ENCODE results near the gene CD109.

Gene CD109

DNA sequence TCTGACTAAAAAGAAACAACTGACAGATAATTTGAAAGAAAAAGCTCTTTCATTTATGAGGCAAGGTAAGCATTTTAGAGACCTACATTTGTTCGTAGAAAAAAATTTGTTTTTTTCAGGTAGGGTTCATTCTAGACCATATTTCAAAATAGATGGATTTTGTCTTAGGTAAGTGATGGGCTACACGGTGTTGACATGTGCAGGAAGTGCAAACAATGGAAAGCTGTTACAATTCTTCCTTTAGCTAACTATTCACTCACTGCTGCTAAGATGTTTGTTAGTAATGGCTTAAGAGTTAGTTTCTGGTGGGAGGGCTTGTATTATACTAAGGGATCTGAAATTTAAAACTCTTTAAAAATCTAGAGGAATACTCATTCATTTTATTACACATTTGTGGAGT lies 96.7 kb downstream of the CD109 start:
- TF ChIP-seq, protein P1, sequence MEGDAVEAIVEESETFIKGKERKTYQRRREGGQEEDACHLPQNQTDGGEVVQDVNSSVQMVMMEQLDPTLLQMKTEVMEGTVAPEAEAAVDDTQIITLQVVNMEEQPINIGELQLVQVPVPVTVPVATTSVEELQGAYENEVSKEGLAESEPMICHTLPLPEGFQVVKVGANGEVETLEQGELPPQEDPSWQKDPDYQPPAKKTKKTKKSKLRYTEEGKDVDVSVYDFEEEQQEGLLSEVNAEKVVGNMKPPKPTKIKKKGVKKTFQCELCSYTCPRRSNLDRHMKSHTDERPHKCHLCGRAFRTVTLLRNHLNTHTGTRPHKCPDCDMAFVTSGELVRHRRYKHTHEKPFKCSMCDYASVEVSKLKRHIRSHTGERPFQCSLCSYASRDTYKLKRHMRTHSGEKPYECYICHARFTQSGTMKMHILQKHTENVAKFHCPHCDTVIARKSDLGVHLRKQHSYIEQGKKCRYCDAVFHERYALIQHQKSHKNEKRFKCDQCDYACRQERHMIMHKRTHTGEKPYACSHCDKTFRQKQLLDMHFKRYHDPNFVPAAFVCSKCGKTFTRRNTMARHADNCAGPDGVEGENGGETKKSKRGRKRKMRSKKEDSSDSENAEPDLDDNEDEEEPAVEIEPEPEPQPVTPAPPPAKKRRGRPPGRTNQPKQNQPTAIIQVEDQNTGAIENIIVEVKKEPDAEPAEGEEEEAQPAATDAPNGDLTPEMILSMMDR (IDR thresholded peaks at IDR 0.05; ENCODE audit: borderline replicate concordance, insufficient read depth, low read depth, low read length), result no peak
- H3K4me3 ChIP-seq (ENCODE audit: low read depth, low read length), result no peak overlapping the region

DNA sequence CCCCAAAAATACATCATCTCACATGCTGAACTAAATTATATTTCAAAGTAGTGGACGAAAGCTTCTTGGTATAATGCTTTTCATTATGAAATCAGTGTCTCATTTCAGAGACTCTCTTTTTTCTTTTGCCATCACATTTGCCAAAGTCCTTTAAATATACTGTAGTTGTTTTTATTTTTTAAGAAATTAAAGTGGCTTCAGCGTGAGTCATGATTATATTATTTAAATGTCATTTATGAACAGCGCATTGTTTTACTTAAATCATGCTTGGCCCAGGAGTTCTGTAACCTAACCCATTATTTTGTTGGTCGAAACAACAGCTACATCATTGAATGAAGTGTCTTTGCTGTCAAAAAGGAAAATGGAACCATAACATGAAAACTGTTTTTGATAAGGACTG lies 100.9 kb downstream of the CD109 start:
- TF ChIP-seq, protein P1 (IDR thresholded peaks at IDR 0.05; ENCODE audit: borderline replicate concordance, insufficient read depth, low read depth, low read length), result no peak

DNA sequence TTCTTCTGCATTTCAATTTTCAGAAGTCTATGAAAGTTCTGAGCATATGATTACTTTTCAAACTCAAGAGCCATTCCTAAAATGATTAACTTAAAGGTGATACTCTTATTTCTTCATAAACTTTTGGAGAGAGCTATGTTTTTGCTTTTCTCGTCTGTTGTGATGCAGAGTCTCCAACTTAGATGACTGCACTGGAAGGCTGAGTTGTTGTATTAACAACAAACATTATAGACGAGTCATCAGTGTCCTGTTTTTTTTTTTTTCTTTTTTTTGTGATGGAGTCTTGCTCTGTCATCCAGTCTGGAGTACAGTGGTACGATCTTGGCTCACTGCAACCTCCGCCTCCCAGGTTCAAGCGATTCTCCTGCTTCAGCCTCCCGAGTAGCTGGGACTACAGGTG lies 101.9 kb downstream of the CD109 start:
- no peak overlapping the region for H3K4me3 ChIP-seq (ENCODE audit: low read depth, low read length)
- TF ChIP-seq, protein P1 (IDR thresholded peaks at IDR 0.05; ENCODE audit: borderline replicate concordance, insufficient read depth, low read depth, low read length), result no peak

More for the DNA sequence above, 100.9 kb downstream of the CD109 start:
- H3K4me3 ChIP-seq (ENCODE audit: low read depth, low read length), result no peak overlapping the region

DNA sequence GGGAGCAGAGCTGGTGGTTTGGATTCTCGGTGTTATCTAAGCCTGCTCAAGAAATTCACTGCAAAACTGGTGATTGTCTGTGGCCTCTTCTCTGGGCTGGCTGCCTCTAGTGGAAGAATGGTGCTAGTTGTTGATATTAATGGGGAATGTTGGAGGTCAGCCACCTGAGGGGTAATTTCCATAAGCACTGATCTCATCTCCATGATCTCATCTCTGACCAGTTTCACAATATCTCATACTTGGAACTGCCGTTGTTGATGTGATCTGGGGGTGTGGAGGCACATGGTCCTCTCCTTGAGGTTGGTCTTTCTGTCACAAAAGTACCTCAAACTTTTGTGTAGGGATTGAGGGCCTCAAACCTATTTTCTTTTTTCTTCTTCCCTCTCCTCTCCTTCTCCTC lies 102.6 kb downstream of the CD109 start:
- no peak overlapping the region for H3K4me3 ChIP-seq (ENCODE audit: low read depth, low read length)
- TF ChIP-seq, protein P1 (IDR thresholded peaks at IDR 0.05; ENCODE audit: borderline replicate concordance, insufficient read depth, low read depth, low read length), result peak; percentile 24; the same call in 1 of the 2 replicates

DNA sequence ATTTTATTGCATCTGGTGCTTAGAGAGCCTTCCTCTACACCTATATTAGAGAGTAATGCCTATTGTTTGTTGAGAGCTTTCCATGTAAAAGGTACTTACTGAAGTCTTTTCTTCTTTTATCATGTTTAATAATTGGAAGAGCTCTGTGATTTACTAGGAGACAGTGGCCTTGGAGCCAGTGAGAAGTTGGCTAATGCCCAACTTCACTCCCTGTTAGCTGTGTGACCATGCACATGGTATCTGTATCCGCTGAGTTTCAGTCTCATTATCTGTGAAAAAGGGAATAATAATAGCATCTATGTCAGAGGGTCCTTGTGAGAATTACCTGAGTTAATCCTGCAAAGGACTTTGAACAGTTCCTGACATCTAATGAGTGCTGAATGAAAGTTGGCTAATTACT lies 105.0 kb downstream of the CD109 start:
- H3K4me3 ChIP-seq (ENCODE audit: low read depth, low read length), result no peak overlapping the region
- TF ChIP-seq, protein P1 (IDR thresholded peaks at IDR 0.05; ENCODE audit: borderline replicate concordance, insufficient read depth, low read depth, low read length), result no peak

DNA sequence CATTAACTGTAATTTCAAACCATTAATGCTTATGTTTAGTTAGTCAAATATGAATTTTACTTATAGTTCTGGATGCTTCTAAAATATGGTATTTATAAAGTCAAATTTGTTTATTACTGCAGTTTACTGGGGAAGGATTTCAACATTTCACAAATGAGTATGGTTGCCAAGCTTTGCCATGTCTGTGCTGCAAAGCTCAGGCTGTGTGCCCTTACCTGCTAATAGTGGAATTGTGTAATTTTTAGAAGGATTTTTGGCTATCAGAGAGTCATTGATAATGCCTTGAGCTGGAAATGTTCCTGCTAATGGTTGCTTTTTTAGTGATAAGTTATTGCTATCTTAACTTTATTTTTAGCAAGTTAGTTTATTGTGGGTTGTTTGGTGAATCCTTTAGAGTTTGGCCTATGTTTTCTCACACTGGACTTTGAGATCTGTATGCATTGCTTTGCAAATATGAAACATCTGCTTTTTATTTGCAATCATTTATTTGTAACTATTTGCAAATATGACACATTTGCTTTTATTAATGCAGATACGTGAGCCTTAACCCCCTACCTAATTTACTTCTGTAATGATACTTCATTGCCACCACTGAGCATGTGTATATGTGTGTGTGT lies 105.8 kb downstream of the CD109 start:
- H3K4me3 ChIP-seq (ENCODE audit: low read depth, low read length), result no peak overlapping the region
- TF ChIP-seq, protein P1 (IDR thresholded peaks at IDR 0.05; ENCODE audit: borderline replicate concordance, insufficient read depth, low read depth, low read length), result no peak

DNA sequence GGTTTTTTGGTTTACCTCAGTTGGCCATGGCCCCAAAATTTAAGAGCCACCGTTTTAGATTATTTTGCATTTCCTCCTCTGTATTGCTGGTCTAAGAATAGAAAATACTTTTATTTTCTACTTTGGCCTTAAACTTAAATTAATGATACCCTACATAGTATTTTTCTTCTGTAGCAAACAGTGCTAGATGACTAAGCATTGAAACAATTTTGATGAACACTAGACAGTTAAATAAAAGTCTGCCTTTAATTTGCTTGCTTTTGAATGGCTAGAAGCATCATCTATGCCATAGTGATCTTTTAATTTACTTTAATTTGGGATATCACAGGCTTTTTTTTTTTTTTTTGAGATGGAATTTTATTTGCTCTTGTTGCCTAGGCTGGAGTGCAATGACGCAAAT lies 106.4 kb downstream of the CD109 start:
- no peak overlapping the region for H3K4me3 ChIP-seq (ENCODE audit: low read depth, low read length)
- TF ChIP-seq, protein P1 (IDR thresholded peaks at IDR 0.05; ENCODE audit: borderline replicate concordance, insufficient read depth, low read depth, low read length), result no peak

Data from GM12875 (cell line).